GM13977 (cell line): ENCODE results near the gene NF1.

Experiments
- DNase-seq: peaks from one replicate; pipeline ENCODE4 v3.0.0; 2012; ENCODE audit warnings: low spot score
- CTCF ChIP-seq: IDR thresholded peaks from 2 replicates; pipeline ENCODE4 v1.5.1; 2012; ENCODE audit warnings: mild to moderate bottlenecking, control low read depth; ENCODE audit not compliant: insufficient read depth; ENCODE audit errors: extremely low read depth, missing control alignments
- in situ Hi-C: fragments of 300-500 bp; cut with MboI; formaldehyde crosslinking; loops from one replicate; pipeline ENCODE4 v1.12.0; 2022; ENCODE audit warnings: low sequenced_read_pairs, low pct_unique_long_range_greater_than_20kb, mixed read lengths, inconsistent platforms; ENCODE audit not compliant: unreplicated experiment

Gene NF1

DNA sequence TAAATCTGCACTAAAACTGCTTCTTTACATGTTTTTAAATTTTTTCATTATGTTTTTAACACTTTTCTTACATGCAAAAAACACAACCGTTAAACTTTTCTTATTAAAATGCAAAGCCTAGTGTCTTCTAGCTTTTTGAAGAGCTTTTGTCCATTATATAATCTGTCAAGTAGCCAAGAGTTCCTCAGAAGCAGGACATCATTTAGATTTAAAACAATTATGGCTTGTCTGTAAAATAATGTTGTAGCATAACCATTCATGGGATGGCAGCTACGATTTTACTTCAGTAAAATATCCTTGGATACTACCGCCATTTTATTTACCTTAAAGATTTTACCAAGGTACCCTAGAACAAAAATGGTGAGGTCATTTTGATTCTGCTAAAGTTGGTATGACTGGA is 199.5 kb downstream of the NF1 start:
- DNase-seq: no peak
- no peak for TF ChIP-seq CTCF
- in situ Hi-C loops: no loop called here

DNA sequence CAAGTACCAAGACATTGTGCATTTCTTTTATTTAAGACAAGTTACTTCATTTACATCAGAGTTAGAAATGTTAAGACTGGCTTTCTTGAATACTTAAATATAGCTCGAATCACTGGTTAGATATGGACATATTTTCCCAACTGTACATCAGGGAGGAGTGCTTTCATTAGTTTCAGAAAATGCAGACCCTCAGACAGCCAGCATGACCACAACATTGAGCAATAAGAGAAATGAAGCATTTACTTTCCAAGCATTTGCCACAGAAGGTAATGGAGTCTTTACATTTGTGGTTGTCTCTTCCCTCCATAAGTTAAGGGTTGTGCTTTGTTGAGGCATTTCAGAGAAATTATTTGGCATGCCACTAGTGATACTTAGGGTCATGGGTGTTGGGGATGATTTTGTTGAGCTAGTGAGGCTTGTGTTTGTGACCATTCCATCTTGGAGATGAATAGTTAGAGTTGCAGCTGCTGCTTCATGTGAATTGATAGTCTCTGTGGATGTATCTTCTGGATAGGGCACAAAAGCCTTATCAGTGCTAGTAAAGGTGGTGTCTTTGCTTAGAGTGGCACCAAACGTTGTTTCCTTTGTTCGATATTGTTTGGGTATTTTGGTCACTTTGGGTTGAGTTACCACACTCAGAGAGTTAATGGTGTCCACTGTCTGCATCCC is 200.2 kb downstream of the NF1 start:
- TF ChIP-seq CTCF: no peak
- no peak for DNase-seq
- in situ Hi-C loops: no loop called here

DNA sequence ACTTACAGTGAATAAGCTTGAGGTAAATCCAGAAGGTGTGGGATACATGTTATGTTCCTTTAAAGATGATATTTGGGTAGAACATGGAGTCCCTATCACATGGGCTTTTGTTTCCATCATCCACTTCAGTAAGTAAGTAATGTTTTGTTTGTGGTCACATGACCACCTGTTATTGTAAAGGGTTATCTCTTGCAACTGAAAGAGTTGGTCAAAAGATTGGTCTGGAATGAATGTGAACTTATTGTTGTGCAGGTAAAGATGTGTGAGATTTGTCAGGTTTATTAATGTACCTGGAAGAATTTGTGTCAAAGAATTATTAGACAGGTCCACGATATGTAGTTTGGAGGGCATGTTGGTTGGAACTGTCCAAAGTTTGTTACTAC is 200.7 kb downstream of the NF1 start:
- DNase-seq: no peak
- no peak for TF ChIP-seq CTCF
- in situ Hi-C loops: no loop called here

DNA sequence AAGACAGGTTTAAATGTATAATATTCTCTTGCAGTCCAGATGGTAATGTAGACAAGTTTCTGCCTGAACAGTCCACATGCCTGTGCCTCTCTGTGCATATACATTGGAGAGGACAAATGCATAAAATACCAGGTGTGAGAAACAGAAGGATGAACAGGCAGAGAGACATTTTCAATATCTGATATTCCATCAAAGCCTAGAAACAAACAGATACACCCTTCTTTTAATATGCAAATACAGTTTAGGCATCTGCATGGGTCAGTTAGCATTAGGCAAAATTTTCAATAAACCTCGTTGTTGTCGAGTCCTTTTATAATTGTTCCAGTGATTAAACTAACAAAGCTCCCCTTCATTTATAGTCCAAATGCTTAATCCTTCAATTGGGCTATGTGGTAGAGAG is 201.4 kb downstream of the NF1 start:
- TF ChIP-seq CTCF: no peak
- DNase-seq: no peak
- in situ Hi-C loops: no loop called here

DNA sequence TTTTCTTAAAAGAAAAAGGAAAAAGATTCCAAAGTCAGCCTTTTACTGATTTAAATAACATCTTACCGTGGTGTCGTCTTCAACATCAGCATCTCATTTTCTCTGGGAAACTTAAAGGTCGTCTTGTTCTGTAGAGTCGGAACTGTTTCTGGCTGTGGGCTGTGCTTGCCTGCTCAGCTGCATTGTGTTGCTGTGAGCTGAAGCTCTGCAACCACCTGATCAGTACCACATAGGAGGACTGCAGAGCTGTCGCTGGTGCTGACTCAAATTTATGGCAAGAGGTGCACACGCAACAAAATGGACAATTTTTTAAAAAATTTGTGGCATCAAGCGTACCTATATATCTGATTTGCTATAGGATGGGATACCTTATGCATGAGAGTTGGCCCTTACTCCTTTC is 202.3 kb downstream of the NF1 start, which contains the start of gene OMG:
Gene OMG (minus strand): TSS at position 150 of the 400 bp plus-strand sequence. CDS start 908 bp downstream, outside the sequence.
- no peak for TF ChIP-seq CTCF
- no peak for DNase-seq
- in situ Hi-C loops: no loop called here

- no peak for DNase-seq
- in situ Hi-C loops: no loop called here
- TF ChIP-seq CTCF: no peak
Observed at GRCh38 chr17:31299624-31300023, 204.8 kb downstream of the NF1 start.
